Keratinocyte (primary cell): Measurements from ENCODE around the gene TK1. TPM values are rescaled to one million over a fixed set of nuclear protein-coding genes. Genes with fewer than 3 reads are reported as not detected.

ENCODE experiments used
- DNase-seq: peaks from one replicate; pipeline ENCODE4 v3.0.0-alpha.2; 2011; ENCODE audit warnings: low read depth, missing footprints, low spot score
- FAIRE-seq: peaks from 2 replicates; lab custom pipeline; 2011; peaks lifted over from hg19 to GRCh38; lab: Jason Lieb, UNC
- H2AFZ ChIP-seq: 2 replicates; pipeline ENCODE4 v1.6.0; 2012; ENCODE audit warnings: low read length, control low read depth, inconsistent platforms; ENCODE audit not compliant: control insufficient read depth
- H3K27ac ChIP-seq: 2 replicates; pipeline ENCODE4 v1.5.1; 2011; ENCODE audit warnings: low read length; ENCODE audit not compliant: control insufficient read depth, insufficient read depth
- H3K27me3 ChIP-seq: 3 replicates; pipeline ENCODE4 v1.6.0; 2011; ENCODE audit warnings: low read length; ENCODE audit not compliant: control insufficient read depth, insufficient read depth; ENCODE audit errors: extremely low read depth
- H3K36me3 ChIP-seq, 2 experiments: 2 replicates in 1 of 2; 3 replicates in 1 of 2; pipeline ENCODE4 v1.5.1; 2011; ENCODE audit warnings: low read length in 2 of 2, mild to moderate bottlenecking in 1 of 2; ENCODE audit not compliant: control insufficient read depth in 2 of 2, insufficient read depth in 2 of 2; ENCODE audit errors: extremely low read depth in 1 of 2
- H3K4me1 ChIP-seq: 3 replicates; pipeline ENCODE4 v1.5.1; 2011; ENCODE audit warnings: low read length; ENCODE audit not compliant: control insufficient read depth, insufficient read depth; ENCODE audit errors: extremely low read depth
- H3K4me2 ChIP-seq: 3 replicates; pipeline ENCODE4 v1.6.0; 2011; ENCODE audit warnings: low read depth, low read length; ENCODE audit not compliant: control insufficient read depth, insufficient read depth; ENCODE audit errors: extremely low read depth
- H3K4me3 ChIP-seq, 3 experiments: fragments of 200-600 bp in 1 of 3; sonication (generic) in 1 of 3; 2 replicates in 2 of 3; 3 replicates in 1 of 3; pipeline ENCODE4 v1.5.1; 2011 to 2016; ENCODE audit warnings: low read length in 3 of 3, mild to moderate bottlenecking in 3 of 3, control low read depth in 2 of 3, inconsistent platforms in 1 of 3, low read depth in 1 of 3, mixed read lengths in 1 of 3, mixed run types in 1 of 3, moderate library complexity in 1 of 3; ENCODE audit not compliant: control insufficient read depth in 2 of 3, insufficient read depth in 2 of 3; ENCODE audit errors: extremely low read depth in 1 of 3
- H3K79me2 ChIP-seq: 2 replicates; pipeline ENCODE4 v1.6.0; 2012; ENCODE audit warnings: low read length; ENCODE audit not compliant: control insufficient read depth, insufficient read depth
- H3K9ac ChIP-seq: 3 replicates; pipeline ENCODE4 v1.6.0; 2011; ENCODE audit warnings: low read length; ENCODE audit not compliant: control insufficient read depth, insufficient read depth; ENCODE audit errors: extremely low read depth
- H3K9me1 ChIP-seq: 3 replicates; pipeline ENCODE4 v1.6.0; 2011; ENCODE audit warnings: low read length; ENCODE audit not compliant: control insufficient read depth, insufficient read depth; ENCODE audit errors: extremely low read depth
- H3K9me3 ChIP-seq: 2 replicates; pipeline ENCODE4 v1.5.1; 2012; ENCODE audit warnings: low read depth, low read length; ENCODE audit not compliant: control insufficient read depth
- H4K20me1 ChIP-seq: 3 replicates; pipeline ENCODE4 v1.6.0; 2011; ENCODE audit warnings: low read length; ENCODE audit not compliant: control insufficient read depth, insufficient read depth; ENCODE audit errors: extremely low read depth
- EZH2 ChIP-seq: IDR thresholded peaks from one replicate; pipeline ENCODE4 v1.6.1; 2012; ENCODE audit warnings: inconsistent platforms, mild to moderate bottlenecking, low read length, moderate library complexity
- dilution Hi-C: fragments of 300-500 bp; cut with MboI; formaldehyde crosslinking; loops from one replicate; pipeline ENCODE4 v1.7.0; 2020; ENCODE audit warnings: low sequenced_read_pairs; ENCODE audit not compliant: extremely low pct_ligation_motif_present
- polyA plus RNA-seq, 5 experiments: library from polyadenylated mRNA; depleted of rRNA in 3 of 5; stranded (reverse) in 3 of 5; stranded (forward) in 1 of 5; unstranded in 1 of 5; fragments of >200 nt; gene quantifications; 1 replicate in 1 of 5; 2 replicates in 3 of 5; 3 replicates in 1 of 5; pipeline versions ENCODE4 v1.2.1 to v1.2.3, GENCODE V29; 2011 to 2012; ENCODE audit warnings: missing spikeins in 2 of 5, low read depth in 1 of 5, low replicate concordance in 1 of 5
- TF ChIP-seq, protein P1 (sequence below), 3 experiments: IDR thresholded peaks in 1 of 3; conservative IDR thresholded peaks in 1 of 3; optimal IDR thresholded peaks in 1 of 3; 2 replicates in 2 of 3; 3 replicates in 1 of 3; pipeline versions ENCODE3 to v1.5.1; 2011; ENCODE audit warnings: low read length in 3 of 3, mild to moderate bottlenecking in 3 of 3, moderate library complexity in 2 of 3, control low read depth in 1 of 3, inconsistent platforms in 1 of 3; ENCODE audit not compliant: insufficient read depth in 2 of 3; ENCODE audit errors: extremely low read depth in 1 of 3

TK1 gene
- polyA plus RNA-seq, 1 donor (not counting 4 experiments of a cell fraction or from before 2014, with no cell fraction given) = 21.8 TPM

DNA sequence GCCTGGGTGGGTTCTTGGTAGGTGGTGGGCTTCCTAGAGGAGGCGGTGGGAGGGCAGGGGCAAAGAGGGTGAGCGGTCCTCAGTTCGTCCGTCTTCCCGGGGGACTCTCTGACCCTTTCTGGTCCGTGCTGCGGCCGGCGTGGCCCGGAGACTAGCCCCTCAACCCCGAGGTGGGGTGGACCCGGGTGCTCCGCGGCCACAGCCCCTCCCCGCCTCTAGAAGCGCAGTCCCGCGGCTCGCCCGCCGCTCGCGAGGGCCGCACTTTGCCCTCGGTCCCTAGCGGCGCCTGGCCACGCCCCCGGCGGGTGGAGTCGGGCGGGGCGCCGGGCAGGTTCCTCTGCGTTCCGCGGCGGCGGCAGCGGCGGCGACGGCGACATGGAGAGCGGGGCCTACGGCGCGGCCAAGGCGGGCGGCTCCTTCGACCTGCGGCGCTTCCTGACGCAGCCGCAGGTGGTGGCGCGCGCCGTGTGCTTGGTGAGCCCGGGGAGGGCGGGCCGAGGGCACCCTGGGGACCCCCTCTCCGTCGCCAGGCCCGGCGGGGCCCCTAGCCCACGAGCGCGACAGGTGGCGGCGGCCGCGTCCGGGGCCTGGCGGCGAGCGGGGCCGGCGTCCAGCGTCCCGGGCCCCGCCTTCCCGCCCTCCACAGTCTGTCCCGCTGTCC is 18.5 kb downstream of the TK1 start, which contains the start of gene SYNGR2:
SYNGR2 (plus strand) TSS at position 340 of the 661 bp plus-strand sequence; CDS start at position 376, 36 bp downstream.
- TF ChIP-seq, protein P1, sequence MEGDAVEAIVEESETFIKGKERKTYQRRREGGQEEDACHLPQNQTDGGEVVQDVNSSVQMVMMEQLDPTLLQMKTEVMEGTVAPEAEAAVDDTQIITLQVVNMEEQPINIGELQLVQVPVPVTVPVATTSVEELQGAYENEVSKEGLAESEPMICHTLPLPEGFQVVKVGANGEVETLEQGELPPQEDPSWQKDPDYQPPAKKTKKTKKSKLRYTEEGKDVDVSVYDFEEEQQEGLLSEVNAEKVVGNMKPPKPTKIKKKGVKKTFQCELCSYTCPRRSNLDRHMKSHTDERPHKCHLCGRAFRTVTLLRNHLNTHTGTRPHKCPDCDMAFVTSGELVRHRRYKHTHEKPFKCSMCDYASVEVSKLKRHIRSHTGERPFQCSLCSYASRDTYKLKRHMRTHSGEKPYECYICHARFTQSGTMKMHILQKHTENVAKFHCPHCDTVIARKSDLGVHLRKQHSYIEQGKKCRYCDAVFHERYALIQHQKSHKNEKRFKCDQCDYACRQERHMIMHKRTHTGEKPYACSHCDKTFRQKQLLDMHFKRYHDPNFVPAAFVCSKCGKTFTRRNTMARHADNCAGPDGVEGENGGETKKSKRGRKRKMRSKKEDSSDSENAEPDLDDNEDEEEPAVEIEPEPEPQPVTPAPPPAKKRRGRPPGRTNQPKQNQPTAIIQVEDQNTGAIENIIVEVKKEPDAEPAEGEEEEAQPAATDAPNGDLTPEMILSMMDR (optimal IDR thresholded peaks at IDR 0.05 in 1 of 3, IDR thresholded peaks at IDR 0.05 in 1 of 3, conservative IDR thresholded peaks at IDR 0.05 in 1 of 3; ENCODE audit: extremely low read depth in 1 of 3, insufficient read depth in 2 of 3, low read length in 3 of 3) = no peak
- TF ChIP-seq EZH2 = no peak
- Histone ChIP-seq H3K9ac (peak within 1 kb of the TSS; percentile 72), H3K4me3 (peak within 1 kb of the TSS; percentile 61 to 76 (median 68)), H3K79me2 (no peaks in the 10 kb centered on the region), H4K20me1 (no peaks in the 10 kb centered on the region), H2AFZ (peak within 1 kb of the TSS; percentile 92), H3K36me3 (peaks cover 10 to 12% of the 10 kb centered on the region in 2 experiments), H3K4me2 (peak within 1 kb of the TSS; percentile 73), H3K27ac (peak within 1 kb of the TSS; percentile 43), H3K9me1 (no peaks in the 10 kb centered on the region), H3K9me3 (no peaks in the 10 kb centered on the region), H3K27me3 (no peaks in the 10 kb centered on the region), H3K4me1 (peaks cover 19% of the 10 kb centered on the region)
- FAIRE-seq (no peak), DNase-seq (no peak)
- dilution Hi-C loops = no loop called here

DNA sequence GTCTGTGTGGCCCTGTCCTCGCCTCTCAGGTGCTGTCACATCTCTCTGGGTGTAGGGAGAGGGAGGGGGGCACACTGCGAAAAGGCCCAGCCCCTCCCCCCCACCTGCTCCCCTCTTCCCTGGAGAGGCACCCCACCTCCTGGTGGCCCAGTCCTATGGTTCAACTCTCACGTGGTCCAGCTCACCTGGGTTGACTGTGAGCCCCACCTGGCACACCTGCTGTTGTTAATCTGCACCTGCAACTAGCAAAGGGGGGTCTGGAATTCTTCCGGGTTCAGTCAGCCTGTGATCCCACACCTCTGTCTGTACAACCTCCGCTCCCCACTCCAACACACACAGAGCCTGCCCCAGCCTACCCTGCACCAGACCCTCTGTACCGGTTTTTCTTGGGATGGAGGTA is 20.4 kb downstream of the TK1 start:
- dilution Hi-C loops = no loop called here
- H3K79me2 ChIP-seq = no peaks in the 10 kb centered on the region
- no peak overlapping the region for H3K27ac ChIP-seq
- H3K9me1 ChIP-seq = no peaks in the 10 kb centered on the region
- H4K20me1 ChIP-seq = no peaks in the 10 kb centered on the region
- no peak for TF ChIP-seq EZH2
- TF ChIP-seq, protein P1 (optimal IDR thresholded peaks at IDR 0.05 in 1 of 3, IDR thresholded peaks at IDR 0.05 in 1 of 3, conservative IDR thresholded peaks at IDR 0.05 in 1 of 3; ENCODE audit: extremely low read depth in 1 of 3, insufficient read depth in 2 of 3, low read length in 3 of 3) = no peak
- H2AFZ ChIP-seq = no peak overlapping the region
- H3K4me1 ChIP-seq = peaks cover 18% of the 10 kb centered on the region
- FAIRE-seq (no peak), DNase-seq (no peak)
- H3K27me3 ChIP-seq = no peaks in the 10 kb centered on the region
- H3K4me3 ChIP-seq = no peak overlapping the region
- H3K36me3 ChIP-seq = peaks cover under 1 to 4% of the 10 kb centered on the region in 2 experiments
- H3K9me3 ChIP-seq = no peaks in the 10 kb centered on the region
- H3K4me2 ChIP-seq = no peak overlapping the region
- no peak overlapping the region for H3K9ac ChIP-seq
